ENCODE measurements around the gene MARCHF9.
A peak's percentile ranks its signal among the peaks of the same experiment; 100 is the strongest.

Gene MARCHF9

DNA sequence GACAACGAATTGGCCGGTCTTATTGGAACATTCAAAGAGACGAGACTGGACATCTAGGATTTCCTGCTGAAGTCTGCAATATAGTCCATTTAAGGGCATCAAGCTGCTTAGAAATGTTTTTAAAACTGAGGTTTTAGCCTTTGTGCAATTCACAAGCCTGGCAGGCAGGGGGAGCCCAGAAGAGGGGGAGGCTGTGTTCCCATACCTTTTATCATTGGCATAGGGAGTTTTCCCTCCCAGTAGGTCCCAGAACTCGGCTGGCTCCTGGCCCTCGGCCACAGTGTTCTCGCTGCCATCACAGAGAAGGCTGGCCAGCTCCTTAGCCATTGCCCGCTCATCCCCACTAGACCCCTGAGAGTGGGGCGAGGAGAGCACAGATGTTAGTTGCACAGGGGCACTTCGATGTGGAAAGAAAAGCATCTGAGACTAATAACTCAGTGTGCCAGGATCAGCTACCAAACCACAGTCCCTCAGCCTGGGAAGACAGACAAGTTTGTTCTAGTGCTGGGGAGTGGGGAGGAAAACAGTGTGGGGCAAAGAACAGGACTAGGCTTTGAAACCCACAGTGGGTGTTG, 48.5 kb downstream of the MARCHF9 start:
- peak; percentile 12 for DNase-seq

DNA sequence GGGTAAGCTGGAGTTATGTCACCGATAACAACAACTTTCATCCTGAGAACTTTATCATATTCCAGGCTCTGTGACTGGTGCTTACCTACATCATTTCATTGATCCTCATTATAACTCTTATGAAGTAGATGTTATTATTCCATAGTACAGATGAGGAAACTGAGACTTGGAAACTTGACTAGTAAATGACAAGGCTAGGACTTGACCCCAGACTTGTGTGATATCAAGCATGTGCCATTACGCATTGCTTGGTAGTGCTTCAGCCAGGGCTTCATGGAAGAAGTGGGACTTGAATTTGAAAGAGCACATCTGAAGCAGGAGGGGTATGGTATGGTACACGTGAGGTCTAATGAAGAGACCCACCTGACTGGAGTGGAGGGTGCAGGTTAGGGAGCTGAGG, 51.8 kb downstream of the MARCHF9 start:
- no peak for DNase-seq

DNA sequence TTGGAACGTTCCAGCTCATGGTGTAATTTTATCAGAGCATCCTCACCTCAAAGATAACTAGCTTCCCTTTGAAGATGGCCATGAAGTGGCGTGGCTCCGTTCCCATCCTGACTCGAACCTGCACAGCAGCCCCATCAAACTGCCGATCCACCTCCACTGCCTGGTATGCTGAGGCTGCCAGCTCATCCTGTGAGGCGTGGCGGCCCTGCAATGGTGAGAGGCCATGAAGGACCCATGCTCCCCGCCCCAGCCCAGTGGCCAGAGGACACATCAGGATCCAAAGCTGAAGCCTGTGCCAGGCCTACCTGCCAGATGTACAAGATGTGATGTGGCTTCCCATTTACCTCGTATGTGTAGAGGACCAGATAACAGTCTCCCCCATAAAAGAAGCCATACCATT, 52.4 kb downstream of the MARCHF9 start:
- DNase-seq: no peak

DNA sequence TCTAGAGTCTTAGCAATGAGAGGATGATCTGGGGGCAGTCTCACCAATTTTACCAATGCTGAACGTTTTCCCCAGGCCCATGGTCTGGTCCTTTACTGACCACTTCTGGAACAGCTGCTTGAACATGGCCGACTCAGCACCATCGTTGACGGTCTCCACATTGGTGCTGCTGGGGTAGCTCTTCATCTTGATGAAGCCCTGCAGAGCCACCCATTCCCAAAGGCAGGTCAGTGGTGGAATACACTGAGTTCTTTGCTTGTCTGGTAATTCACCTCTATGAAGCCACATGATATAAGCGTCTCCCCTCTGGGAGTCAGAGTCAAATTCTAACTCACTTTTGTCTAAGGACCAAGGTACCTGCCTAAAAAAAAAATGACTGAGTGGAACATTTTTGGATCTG, 53.4 kb downstream of the MARCHF9 start:
- DNase-seq: no peak

DNA sequence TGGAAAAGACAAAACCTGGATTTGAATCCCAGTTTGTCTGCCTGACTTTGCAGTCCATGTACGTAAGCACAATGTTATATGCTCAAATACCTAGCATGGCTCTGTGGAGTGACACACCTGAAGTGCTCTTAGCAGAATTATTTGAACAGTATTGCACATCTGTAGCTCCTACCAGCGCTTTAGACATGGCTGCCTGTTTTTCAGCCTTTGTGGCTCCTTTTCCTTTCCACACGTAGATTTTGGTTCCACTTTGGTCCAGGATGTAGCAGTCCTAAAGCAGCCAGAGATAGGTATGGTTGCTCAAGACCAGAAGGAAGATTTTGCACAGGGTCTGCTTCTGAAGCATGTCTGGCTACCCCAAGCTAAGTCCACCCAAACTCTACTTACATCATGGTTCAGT, 54.5 kb downstream of the MARCHF9 start:
- no peak for DNase-seq

All from activated CD4-positive, alpha-beta T cell treated with anti-CD3 and anti-CD28 coated beads, Interleukin-2, amount 50 U/mL, for 16 hours (primary cell).